GM10248 (cell line): ENCODE results near the gene ZNRF3.

Source experiments
- CTCF ChIA-PET: fragments of 300-600 bp; sonication (Branson Sonifier 250); formaldehyde crosslinking; extraction: SDS; loops from one replicate; lab custom pipeline; 2021; ENCODE audit warnings: antibody characterized with exemption; lab: Yijun Ruan, JAX
- POLR2A ChIA-PET: fragments of 350-650 bp; sonication (Branson Sonifier 250); formaldehyde crosslinking; extraction: SDS; loops from one replicate; lab custom pipeline; 2020; ENCODE audit warnings: antibody characterized with exemption; lab: Yijun Ruan, JAX
- DNase-seq: peaks from one replicate; pipeline ENCODE4 v3.0.0; 2012; ENCODE audit errors: extremely low spot score
- TF ChIP-seq, protein P1 (sequence below): IDR thresholded peaks from 2 replicates; pipeline ENCODE4 v1.5.1; 2012; ENCODE audit warnings: mild to moderate bottlenecking, low read depth; ENCODE audit errors: extremely low read depth, missing control alignments, control extremely low read depth

Gene ZNRF3

DNA sequence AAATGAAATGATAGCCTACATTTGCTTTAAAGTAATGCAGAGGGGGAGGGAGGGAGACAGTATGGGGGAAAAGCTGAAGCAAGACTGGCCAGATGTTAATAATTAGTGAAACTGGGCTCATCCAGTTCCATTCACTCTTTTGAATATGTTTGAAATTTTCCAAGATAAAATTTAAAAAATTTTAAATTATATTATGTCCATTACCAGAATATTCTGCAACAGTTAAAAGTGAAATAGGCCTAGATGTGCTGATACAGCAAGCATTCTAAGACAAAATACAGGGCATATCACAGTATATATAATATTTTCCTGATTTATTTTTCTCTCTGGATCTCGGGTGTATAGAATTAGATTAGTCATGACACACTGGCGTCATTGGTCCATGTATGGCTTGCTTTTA, 13.6 kb upstream of the ZNRF3 start:
- CTCF ChIA-PET = no interaction called here
- POLR2A ChIA-PET = no interaction called here
- no peak for DNase-seq
- TF ChIP-seq, protein P1, sequence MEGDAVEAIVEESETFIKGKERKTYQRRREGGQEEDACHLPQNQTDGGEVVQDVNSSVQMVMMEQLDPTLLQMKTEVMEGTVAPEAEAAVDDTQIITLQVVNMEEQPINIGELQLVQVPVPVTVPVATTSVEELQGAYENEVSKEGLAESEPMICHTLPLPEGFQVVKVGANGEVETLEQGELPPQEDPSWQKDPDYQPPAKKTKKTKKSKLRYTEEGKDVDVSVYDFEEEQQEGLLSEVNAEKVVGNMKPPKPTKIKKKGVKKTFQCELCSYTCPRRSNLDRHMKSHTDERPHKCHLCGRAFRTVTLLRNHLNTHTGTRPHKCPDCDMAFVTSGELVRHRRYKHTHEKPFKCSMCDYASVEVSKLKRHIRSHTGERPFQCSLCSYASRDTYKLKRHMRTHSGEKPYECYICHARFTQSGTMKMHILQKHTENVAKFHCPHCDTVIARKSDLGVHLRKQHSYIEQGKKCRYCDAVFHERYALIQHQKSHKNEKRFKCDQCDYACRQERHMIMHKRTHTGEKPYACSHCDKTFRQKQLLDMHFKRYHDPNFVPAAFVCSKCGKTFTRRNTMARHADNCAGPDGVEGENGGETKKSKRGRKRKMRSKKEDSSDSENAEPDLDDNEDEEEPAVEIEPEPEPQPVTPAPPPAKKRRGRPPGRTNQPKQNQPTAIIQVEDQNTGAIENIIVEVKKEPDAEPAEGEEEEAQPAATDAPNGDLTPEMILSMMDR = no peak

DNA sequence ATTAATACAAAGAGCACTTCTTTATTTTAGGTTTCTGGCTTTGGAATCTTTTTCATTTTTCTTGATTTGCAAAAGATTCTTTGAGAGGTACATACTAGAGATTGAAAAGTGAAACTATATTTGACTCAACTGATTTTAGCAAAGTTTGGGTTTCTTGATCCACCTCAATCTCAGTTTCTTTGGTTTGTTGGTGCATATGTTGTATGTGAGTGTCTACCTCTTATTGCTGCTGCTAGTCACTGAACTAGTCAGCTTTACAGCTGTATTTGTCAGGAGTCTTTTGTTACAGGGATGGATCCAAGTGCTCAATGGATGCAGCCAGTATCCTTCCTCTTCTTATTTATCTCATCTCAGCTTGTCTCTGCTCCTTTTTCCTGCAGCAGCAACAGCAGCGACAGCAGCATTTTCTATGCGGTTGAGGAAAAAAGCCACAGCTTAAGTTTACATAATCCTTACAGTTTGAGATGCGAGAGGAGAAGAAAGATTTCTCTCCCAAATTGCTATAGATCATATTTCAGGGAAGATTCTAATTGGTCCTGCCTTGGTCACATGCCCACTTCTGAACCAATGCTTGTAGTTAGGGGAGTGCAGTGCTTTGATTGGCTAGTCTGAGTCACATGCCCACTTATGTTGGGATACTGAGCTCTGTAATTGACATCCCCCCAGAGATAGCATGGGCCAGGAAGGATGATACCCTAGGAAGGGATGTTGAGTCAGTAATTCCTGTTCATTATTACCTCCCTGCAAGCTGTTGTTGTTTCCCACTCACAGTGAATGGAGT, 10.0 kb upstream of the ZNRF3 start:
- TF ChIP-seq, protein P1 = no peak
- POLR2A ChIA-PET = interaction anchor here (0.9 kb wide), 1 partner anchor 43 kb away, joined by 3 read pairs; no protein-coding TSS in a partner anchor
- DNase-seq = no peak
- CTCF ChIA-PET = interaction anchor here (0.9 to 1.6 kb wide), 2 partner anchors 17 to 168 kb away, joined by 3 to 6 read pairs; no protein-coding TSS in a partner anchor

DNA sequence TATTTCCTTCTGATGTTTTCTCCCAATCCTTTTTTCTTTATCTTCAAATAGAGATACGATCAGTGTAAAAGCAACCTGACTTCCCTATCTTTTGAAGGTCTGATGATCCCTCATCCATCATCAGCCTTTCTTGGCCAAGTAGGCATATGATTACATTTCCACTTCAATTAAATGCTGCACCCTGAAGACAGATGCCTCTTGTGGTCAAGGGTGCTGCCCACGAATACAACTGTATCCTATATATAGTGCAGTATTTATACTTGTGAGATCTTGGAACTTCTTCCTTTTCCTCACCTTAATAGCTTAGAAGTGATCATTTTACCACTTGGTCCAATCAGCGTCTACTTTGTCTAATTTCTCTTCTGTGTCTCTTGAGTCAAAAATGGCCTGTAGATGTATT, 9.3 kb upstream of the ZNRF3 start:
- TF ChIP-seq, protein P1 = no peak
- ChIA-PET POLR2A (no interaction called here), CTCF (interaction anchor here (1.6 kb wide), 1 partner anchor 167 kb away, joined by 6 read pairs; no protein-coding TSS in a partner anchor)
- no peak for DNase-seq

DNA sequence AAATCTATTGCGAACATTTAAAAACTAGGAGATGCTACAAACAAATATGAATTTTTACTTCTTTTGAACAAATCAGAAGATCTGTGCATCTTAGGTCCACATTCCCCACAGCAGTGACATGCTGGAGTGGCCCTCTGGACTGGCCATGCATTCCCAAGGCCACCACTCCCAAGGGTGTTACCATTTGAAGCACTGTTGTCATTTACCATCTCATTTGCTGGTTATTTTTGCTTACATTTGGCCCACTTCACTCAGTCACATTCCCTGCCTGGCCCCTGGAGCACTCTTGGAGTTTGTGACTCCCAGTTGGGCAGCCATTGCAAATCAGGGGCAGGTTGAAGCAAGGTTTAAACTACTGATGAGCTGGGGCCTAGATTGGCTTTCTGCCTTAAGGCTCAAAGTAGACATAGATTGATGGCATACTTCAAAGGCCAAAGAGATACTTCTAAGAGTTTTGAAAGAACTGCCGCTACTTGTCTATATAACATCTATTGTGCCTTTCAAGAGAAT, 8.5 kb upstream of the ZNRF3 start:
- CTCF ChIA-PET = no interaction called here
- TF ChIP-seq, protein P1 = no peak
- no peak for DNase-seq
- POLR2A ChIA-PET = no interaction called here

DNA sequence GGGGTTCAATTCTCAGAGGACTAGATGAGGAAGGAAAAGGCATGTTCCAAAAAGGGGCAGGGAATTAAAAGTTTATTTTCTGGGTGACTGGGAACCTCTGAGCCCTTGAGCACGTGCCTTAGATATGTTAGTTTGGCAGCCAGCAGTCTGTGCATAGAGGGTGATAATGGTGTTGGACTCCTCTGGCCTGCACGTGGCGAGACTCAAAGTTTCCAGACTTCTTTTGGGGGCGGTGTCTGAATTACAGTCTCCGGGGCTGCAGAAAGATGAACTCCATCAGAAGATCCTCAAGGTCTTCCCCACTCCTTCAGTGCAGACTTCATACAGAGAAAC, 861 bp upstream of the ZNRF3 start:
- POLR2A ChIA-PET = no interaction called here

DNA sequence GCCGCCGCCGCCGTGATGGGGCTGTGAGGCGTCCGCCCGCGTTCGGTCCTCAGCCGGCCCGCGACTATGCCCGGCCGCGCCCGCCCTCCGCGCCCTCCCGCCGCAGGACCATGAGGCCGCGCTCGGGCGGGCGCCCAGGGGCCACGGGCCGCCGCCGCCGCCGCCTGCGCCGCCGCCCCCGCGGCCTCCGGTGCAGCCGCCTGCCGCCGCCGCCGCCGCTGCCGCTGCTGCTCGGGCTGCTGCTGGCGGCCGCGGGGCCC, 215 bp downstream of the ZNRF3 start:
- ChIA-PET POLR2A (no interaction called here), CTCF (no interaction called here)
- TF ChIP-seq, protein P1 = no peak
- no peak for DNase-seq

More for the DNA sequence above, 861 bp upstream of the ZNRF3 start:
- no peak for DNase-seq
- TF ChIP-seq, protein P1 = no peak
- CTCF ChIA-PET = interaction anchor here (1.2 to 2.0 kb wide), 2 partner anchors 14 to 26 kb away, joined by 3 to 7 read pairs; no protein-coding TSS in a partner anchor
